Stimulated activated CD8-positive, alpha-beta memory T cell treated with anti-CD3 and anti-CD28 coated beads, Interleukin-2, amount 100 ng/mL, for 1 hour (primary cell): ENCODE measurements around the gene FKBP6.
"Not testable (repeated sequence)": the region's sequence is repeated elsewhere in the genome, so short reads cannot be mapped to it uniquely, and the experiment has no call there.

ENCODE experiments used
- DNase-seq, 2 donors: peaks; one replicate each; pipeline ENCODE4 v3.0.0-alpha.2; 2020; ENCODE audit warnings: low read depth in 2 of 2

FKBP6 gene

GRCh38 chr7:73324081-73324845, 3.7 kb upstream of the FKBP6 start:
- not testable (repeated sequence) for DNase-seq

- DNase-seq: not testable (repeated sequence)
Measured at GRCh38 chr7:73325424-73325823, 2.5 kb upstream of the FKBP6 start.

GRCh38 chr7:73327449-73327848, 512 bp upstream of the FKBP6 start:
- not testable (repeated sequence) for DNase-seq

GRCh38 chr7:73328696-73329095, 735 bp downstream of the FKBP6 start:
- no peak for DNase-seq

- no peak for DNase-seq
Measured at GRCh38 chr7:73329861-73330581, 2.1 kb downstream of the FKBP6 start.

- no peak for DNase-seq
Measured at GRCh38 chr7:73330772-73331171, 2.8 kb downstream of the FKBP6 start.

GRCh38 chr7:73332447-73332846, 4.5 kb downstream of the FKBP6 start:
- DNase-seq: no peak

GRCh38 chr7:73338321-73338720, 10.4 kb downstream of the FKBP6 start:
- DNase-seq: no peak

- DNase-seq: no peak
Measured at GRCh38 chr7:73340514-73340913, 12.6 kb downstream of the FKBP6 start.

- no peak for DNase-seq
Measured at GRCh38 chr7:73341877-73342276, 13.9 kb downstream of the FKBP6 start.

- DNase-seq: no peak
Measured at GRCh38 chr7:73342645-73343044, 14.7 kb downstream of the FKBP6 start.

GRCh38 chr7:73343671-73344380, 15.9 kb downstream of the FKBP6 start:
- DNase-seq: no peak

GRCh38 chr7:73345538-73345937, 17.6 kb downstream of the FKBP6 start:
- DNase-seq: no peak

GRCh38 chr7:73345951-73346350, 18.0 kb downstream of the FKBP6 start:
- no peak for DNase-seq

GRCh38 chr7:73349763-73350162, 21.8 kb downstream of the FKBP6 start:
- no peak for DNase-seq

- no peak for DNase-seq
Measured at GRCh38 chr7:73350306-73351068, 22.5 kb downstream of the FKBP6 start.

GRCh38 chr7:73351447-73352167, 23.6 kb downstream of the FKBP6 start:
- no peak for DNase-seq

- DNase-seq: no peak
Measured at GRCh38 chr7:73352784-73353183, 24.8 kb downstream of the FKBP6 start.

GRCh38 chr7:73353243-73353642, 25.3 kb downstream of the FKBP6 start:
- DNase-seq: no peak

- DNase-seq: no peak
Measured at GRCh38 chr7:73354196-73354595, 26.2 kb downstream of the FKBP6 start.

- DNase-seq: no peak
Measured at GRCh38 chr7:73354821-73355220, 26.9 kb downstream of the FKBP6 start.
